ENCODE measurements around the gene HOXA2.

The HOXA2 gene

GRCh38 chr7:27095897-27096767 is 6.4 kb downstream of the HOXA2 start, which contains the start of gene HOXA1:
Gene HOXA1 (minus strand): TSS chr7:27096000. CDS start chr7:27095912, 88 bp downstream.
- H3K27ac Mint-ChIP-seq, result peak within 1 kb of the TSS; percentile 52
- H3K4me3 Mint-ChIP-seq, result peak within 1 kb of the TSS; percentile 90
- peaks cover 9% of the 10 kb centered on the region for H3K36me3 Mint-ChIP-seq
- H3K4me1 Mint-ChIP-seq, result peaks cover 15% of the 10 kb centered on the region
- peaks cover 13% of the 10 kb centered on the region for H3K27me3 Mint-ChIP-seq
- no peaks in the 10 kb centered on the region for H3K9me3 Mint-ChIP-seq
- ATAC-seq (ENCODE audit: low read depth), result peak; percentile 89
- peak; percentile 57 to 63 for DNase-seq (ENCODE audit: low spot score in 2 of 2)

- Mint-ChIP-seq H3K27me3 (peaks cover 16% of the 10 kb centered on the region), H3K27ac (peak overlapping the region; percentile 52), H3K4me3 (peak overlapping the region; percentile 90), H3K36me3 (peaks cover 5% of the 10 kb centered on the region), H3K4me1 (peaks cover 15% of the 10 kb centered on the region), H3K9me3 (no peaks in the 10 kb centered on the region)
- no peak for ATAC-seq (ENCODE audit: low read depth)
- DNase-seq (ENCODE audit: low spot score in 2 of 2), result peak in 1 of 2 donors; percentile 20
Observed at GRCh38 chr7:27095050-27095896, 7.2 kb downstream of the HOXA2 start.

- peaks cover 15% of the 10 kb centered on the region for H3K4me1 Mint-ChIP-seq
- peaks cover 16% of the 10 kb centered on the region for H3K27me3 Mint-ChIP-seq
- no peak for ATAC-seq (ENCODE audit: low read depth)
- no peak for DNase-seq (ENCODE audit: low spot score in 2 of 2)
- H3K4me3 Mint-ChIP-seq, result peak overlapping the region; percentile 90
- H3K9me3 Mint-ChIP-seq, result no peaks in the 10 kb centered on the region
- H3K27ac Mint-ChIP-seq, result no peak overlapping the region
- H3K36me3 Mint-ChIP-seq, result peaks cover 3% of the 10 kb centered on the region
Observed at GRCh38 chr7:27094304-27095049, 8.0 kb downstream of the HOXA2 start.

- H3K27me3 Mint-ChIP-seq, result peaks cover 19% of the 10 kb centered on the region
- peaks cover 15% of the 10 kb centered on the region for H3K4me1 Mint-ChIP-seq
- no peak for DNase-seq (ENCODE audit: low spot score in 2 of 2)
Observed at GRCh38 chr7:27093184-27093895, 9.1 kb downstream of the HOXA2 start.

GRCh38 chr7:27092819-27093110 is 9.7 kb downstream of the HOXA2 start:
- Mint-ChIP-seq H3K9me3 (no peaks in the 10 kb centered on the region), H3K27me3 (peaks cover 20% of the 10 kb centered on the region), H3K27ac (no peak overlapping the region), H3K4me3 (no peak overlapping the region), H3K36me3 (no peaks in the 10 kb centered on the region), H3K4me1 (peaks cover 14% of the 10 kb centered on the region)
- ATAC-seq (ENCODE audit: low read depth) (no peak), DNase-seq (ENCODE audit: low spot score in 2 of 2) (no peak)

More at GRCh38 chr7:27093184-27093895, 9.1 kb downstream of the HOXA2 start:
- Mint-ChIP-seq H3K4me3 (no peak overlapping the region), H3K27ac (no peak overlapping the region), H3K9me3 (no peaks in the 10 kb centered on the region), H3K36me3 (no peaks in the 10 kb centered on the region)
- ATAC-seq (ENCODE audit: low read depth), result no peak

GRCh38 chr7:27091941-27092818 is 10.3 kb downstream of the HOXA2 start:
- DNase-seq (ENCODE audit: low spot score in 2 of 2) (no peak), ATAC-seq (ENCODE audit: low read depth) (no peak)
- Mint-ChIP-seq H3K27ac (no peak overlapping the region), H3K4me3 (no peak overlapping the region), H3K36me3 (no peaks in the 10 kb centered on the region), H3K9me3 (no peaks in the 10 kb centered on the region), H3K27me3 (peaks cover 20% of the 10 kb centered on the region), H3K4me1 (peaks cover 9% of the 10 kb centered on the region)

- Mint-ChIP-seq H3K4me3 (no peak overlapping the region), H3K36me3 (no peaks in the 10 kb centered on the region), H3K4me1 (peaks cover 7% of the 10 kb centered on the region), H3K27ac (no peak overlapping the region), H3K9me3 (no peaks in the 10 kb centered on the region), H3K27me3 (peaks cover 19% of the 10 kb centered on the region)
- ATAC-seq (ENCODE audit: low read depth) (no peak), DNase-seq (ENCODE audit: low spot score in 2 of 2) (no peak)
Observed at GRCh38 chr7:27091105-27091504, 11.4 kb downstream of the HOXA2 start.

- ATAC-seq (ENCODE audit: low read depth) (no peak), DNase-seq (ENCODE audit: low spot score in 2 of 2) (no peak)
- no peaks in the 10 kb centered on the region for H3K9me3 Mint-ChIP-seq
- no peaks in the 10 kb centered on the region for H3K4me1 Mint-ChIP-seq
- peak overlapping the region; percentile 45 for H3K27ac Mint-ChIP-seq
- H3K36me3 Mint-ChIP-seq, result no peaks in the 10 kb centered on the region
- peak overlapping the region; percentile 36 for H3K4me3 Mint-ChIP-seq
- peaks cover 20% of the 10 kb centered on the region for H3K27me3 Mint-ChIP-seq
Observed at GRCh38 chr7:27088002-27088922, 14.2 kb downstream of the HOXA2 start.

GRCh38 chr7:27083646-27084045 is 18.8 kb downstream of the HOXA2 start:
- Mint-ChIP-seq H3K9me3 (no peaks in the 10 kb centered on the region), H3K4me3 (no peak overlapping the region), H3K27ac (no peak overlapping the region), H3K36me3 (no peaks in the 10 kb centered on the region), H3K4me1 (peaks cover 3% of the 10 kb centered on the region), H3K27me3 (peaks cover 9% of the 10 kb centered on the region)
- DNase-seq (ENCODE audit: low spot score in 2 of 2), result no peak
- no peak for ATAC-seq (ENCODE audit: low read depth)

- DNase-seq (ENCODE audit: low spot score in 2 of 2) (no peak), ATAC-seq (ENCODE audit: low read depth) (no peak)
- Mint-ChIP-seq H3K27ac (no peak overlapping the region), H3K27me3 (peaks cover 3% of the 10 kb centered on the region), H3K4me1 (peaks cover 3% of the 10 kb centered on the region), H3K9me3 (no peaks in the 10 kb centered on the region), H3K4me3 (no peak overlapping the region), H3K36me3 (no peaks in the 10 kb centered on the region)
Observed at GRCh38 chr7:27082171-27082570, 20.3 kb downstream of the HOXA2 start.

- no peak for ATAC-seq (ENCODE audit: low read depth)
- peaks cover 3% of the 10 kb centered on the region for H3K4me1 Mint-ChIP-seq
- DNase-seq (ENCODE audit: low spot score in 2 of 2), result no peak
Observed at GRCh38 chr7:27080844-27081436, 21.5 kb downstream of the HOXA2 start.

More at GRCh38 chr7:27080844-27081436, 21.5 kb downstream of the HOXA2 start:
- no peak overlapping the region for H3K27ac Mint-ChIP-seq
- H3K4me3 Mint-ChIP-seq, result no peak overlapping the region
- H3K27me3 Mint-ChIP-seq, result peaks cover 1% of the 10 kb centered on the region
- H3K36me3 Mint-ChIP-seq, result no peaks in the 10 kb centered on the region
- H3K9me3 Mint-ChIP-seq, result no peaks in the 10 kb centered on the region

Measured in memory B cell (primary cell).